Mesothelial cell of epicardium (in vitro differentiated cells): Measurements from ENCODE around the gene C2orf78. TPM values are rescaled to one million over a fixed set of nuclear protein-coding genes. Genes with fewer than 3 reads are reported as not detected.

Source experiments
- DNase-seq, 2 experiments: peaks; one replicate each; pipeline ENCODE4 v3.0.0; 2021; ENCODE audit warnings: low spot score in 2 of 2; ENCODE audit not compliant: unreplicated experiment in 2 of 2
- H3K27ac Mint-ChIP-seq: 2 replicates; pipeline ENCODE4 v1.8.0; 2021; ENCODE audit warnings: mixed read lengths
- H3K27me3 Mint-ChIP-seq: 2 replicates; pipeline ENCODE4 v1.8.0; 2021; ENCODE audit warnings: low read depth, mixed read lengths
- H3K36me3 Mint-ChIP-seq: 2 replicates; pipeline ENCODE4 v1.8.0; 2021; ENCODE audit warnings: mixed read lengths
- H3K4me1 Mint-ChIP-seq: 2 replicates; pipeline ENCODE4 v1.8.0; 2021; ENCODE audit warnings: mixed read lengths
- H3K4me3 Mint-ChIP-seq: 2 replicates; pipeline ENCODE4 v1.8.0; 2021; ENCODE audit warnings: mild to moderate bottlenecking, moderate library complexity, mixed read lengths
- H3K9me3 Mint-ChIP-seq: 2 replicates; pipeline ENCODE4 v1.8.0; 2021; ENCODE audit warnings: mixed read lengths
- total RNA-seq: library from RNA; stranded (reverse); gene quantifications from 3 replicates; pipeline ENCODE4 v1.2.1, GENCODE V29; 2021
- TF ChIP-seq, protein P1 (sequence below): fragments of 200-600 bp; sonication (generic); IDR thresholded peaks from one replicate; pipeline ENCODE4 v1.5.0; 2021; ENCODE audit warnings: antibody characterized with exemption; ENCODE audit not compliant: unreplicated experiment

Gene C2orf78
- total RNA-seq, 1 donor from 2014 or later = not detected

DNA sequence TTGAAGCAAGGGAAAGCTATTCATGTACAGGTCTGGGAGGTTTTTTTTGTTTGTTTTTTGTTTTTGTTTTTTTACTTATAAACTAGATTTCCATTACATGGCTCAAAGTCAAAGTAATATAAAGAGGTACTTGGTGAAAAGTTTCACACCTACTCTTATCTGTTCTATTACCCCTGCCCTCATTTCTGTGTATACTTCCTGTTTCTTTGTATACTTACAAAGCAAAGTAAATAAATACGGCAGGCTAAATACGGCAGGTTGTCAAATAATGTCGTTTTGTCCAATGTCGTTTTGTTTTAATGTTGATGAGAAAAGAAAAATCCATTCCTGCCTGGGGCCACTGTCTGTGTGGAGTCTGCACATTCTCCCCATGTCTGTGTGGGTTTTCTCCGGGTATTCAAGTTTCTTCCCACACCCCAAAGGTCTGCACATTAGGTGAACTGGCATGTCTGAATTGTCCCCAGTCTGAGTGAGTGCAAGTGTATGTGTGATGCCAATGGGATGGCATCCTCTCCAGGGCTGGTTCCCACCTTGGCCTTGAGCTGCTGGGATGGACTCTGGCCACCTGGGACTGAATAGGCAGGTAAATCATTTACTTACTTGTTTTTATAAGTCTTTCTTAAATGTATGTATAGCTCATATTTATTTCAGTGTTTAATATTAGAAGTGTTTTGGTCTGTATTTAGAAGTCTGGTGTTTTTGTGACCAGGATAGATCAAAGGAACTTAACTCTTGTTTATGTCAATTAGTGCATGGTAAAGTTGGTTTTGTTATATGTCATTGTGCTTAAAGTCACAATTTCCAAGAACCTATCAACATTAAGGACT is 58.1 kb downstream of the C2orf78 start:
- DNase-seq = no peak
- H3K27me3 Mint-ChIP-seq = no peaks in the 10 kb centered on the region
- no peak overlapping the region for H3K4me3 Mint-ChIP-seq
- TF ChIP-seq, protein P1, sequence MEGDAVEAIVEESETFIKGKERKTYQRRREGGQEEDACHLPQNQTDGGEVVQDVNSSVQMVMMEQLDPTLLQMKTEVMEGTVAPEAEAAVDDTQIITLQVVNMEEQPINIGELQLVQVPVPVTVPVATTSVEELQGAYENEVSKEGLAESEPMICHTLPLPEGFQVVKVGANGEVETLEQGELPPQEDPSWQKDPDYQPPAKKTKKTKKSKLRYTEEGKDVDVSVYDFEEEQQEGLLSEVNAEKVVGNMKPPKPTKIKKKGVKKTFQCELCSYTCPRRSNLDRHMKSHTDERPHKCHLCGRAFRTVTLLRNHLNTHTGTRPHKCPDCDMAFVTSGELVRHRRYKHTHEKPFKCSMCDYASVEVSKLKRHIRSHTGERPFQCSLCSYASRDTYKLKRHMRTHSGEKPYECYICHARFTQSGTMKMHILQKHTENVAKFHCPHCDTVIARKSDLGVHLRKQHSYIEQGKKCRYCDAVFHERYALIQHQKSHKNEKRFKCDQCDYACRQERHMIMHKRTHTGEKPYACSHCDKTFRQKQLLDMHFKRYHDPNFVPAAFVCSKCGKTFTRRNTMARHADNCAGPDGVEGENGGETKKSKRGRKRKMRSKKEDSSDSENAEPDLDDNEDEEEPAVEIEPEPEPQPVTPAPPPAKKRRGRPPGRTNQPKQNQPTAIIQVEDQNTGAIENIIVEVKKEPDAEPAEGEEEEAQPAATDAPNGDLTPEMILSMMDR = no peak
- no peak overlapping the region for H3K27ac Mint-ChIP-seq
- H3K9me3 Mint-ChIP-seq = no peaks in the 10 kb centered on the region
- no peaks in the 10 kb centered on the region for H3K4me1 Mint-ChIP-seq
- peaks cover 24% of the 10 kb centered on the region for H3K36me3 Mint-ChIP-seq

DNA sequence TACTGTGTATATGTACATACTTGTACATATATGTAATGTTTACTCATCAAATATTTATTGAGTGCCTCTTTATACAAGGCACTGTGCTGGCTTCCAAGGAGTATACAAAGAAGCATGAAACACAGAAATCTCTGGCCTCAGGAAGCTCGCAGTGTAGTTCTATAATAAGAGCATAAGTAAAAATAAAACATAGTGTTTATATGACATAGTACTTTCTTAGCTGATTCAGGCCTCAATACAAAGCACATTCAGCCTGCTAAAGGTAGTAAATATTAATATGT is 58.7 kb downstream of the C2orf78 start:
- Mint-ChIP-seq H3K4me3 (no peak overlapping the region), H3K9me3 (no peaks in the 10 kb centered on the region), H3K27me3 (no peaks in the 10 kb centered on the region), H3K4me1 (no peaks in the 10 kb centered on the region), H3K36me3 (peaks cover 27% of the 10 kb centered on the region), H3K27ac (no peak overlapping the region)
- TF ChIP-seq, protein P1 = no peak
- no peak for DNase-seq

DNA sequence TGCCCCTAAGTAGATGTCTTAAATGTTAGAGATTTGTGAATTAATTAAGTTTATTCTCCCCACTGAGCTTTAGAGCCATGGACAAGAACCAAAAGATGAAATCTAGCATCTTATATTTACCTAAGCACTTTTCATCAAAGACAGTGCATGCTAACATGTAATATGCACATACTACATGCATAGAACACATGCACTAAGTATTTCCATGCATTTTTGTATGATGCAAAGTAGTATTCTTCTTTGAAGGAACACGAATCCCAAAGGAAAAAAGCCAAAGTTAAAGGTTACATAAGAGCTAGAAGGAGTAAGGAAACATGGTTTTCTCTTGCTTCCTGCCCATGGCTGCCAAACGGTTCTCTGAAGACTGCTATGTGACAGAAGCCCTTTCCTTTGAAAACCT is 60.1 kb downstream of the C2orf78 start:
- no peak for DNase-seq
- TF ChIP-seq, protein P1 = no peak
- Mint-ChIP-seq H3K27ac (no peak overlapping the region), H3K4me3 (no peak overlapping the region), H3K27me3 (no peaks in the 10 kb centered on the region), H3K36me3 (peaks cover 31% of the 10 kb centered on the region), H3K9me3 (no peaks in the 10 kb centered on the region), H3K4me1 (no peaks in the 10 kb centered on the region)

DNA sequence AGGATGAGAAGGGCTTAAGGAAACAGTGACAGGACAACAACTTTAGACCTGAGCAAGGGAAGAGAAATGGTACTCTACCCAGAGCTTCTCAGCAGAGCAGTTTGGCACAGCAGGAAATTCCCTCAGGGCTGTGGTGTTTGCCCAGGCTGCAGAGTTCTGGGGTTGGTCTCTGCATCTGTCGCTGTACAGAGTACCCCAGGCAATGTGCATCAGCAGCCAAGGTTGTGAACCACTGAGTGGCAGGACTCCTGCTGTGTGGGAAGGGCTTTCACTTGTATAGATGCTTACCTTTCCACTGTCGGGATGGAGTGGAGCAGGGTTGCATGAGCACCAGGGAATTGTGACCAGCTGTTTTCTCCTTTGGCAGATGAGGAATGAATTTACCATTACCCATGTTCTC is 66.0 kb downstream of the C2orf78 start:
- Mint-ChIP-seq H3K4me1 (no peaks in the 10 kb centered on the region), H3K4me3 (no peak overlapping the region), H3K9me3 (no peaks in the 10 kb centered on the region), H3K27me3 (no peaks in the 10 kb centered on the region), H3K36me3 (peaks cover 30% of the 10 kb centered on the region), H3K27ac (no peak overlapping the region)
- no peak for DNase-seq
- TF ChIP-seq, protein P1 = no peak

DNA sequence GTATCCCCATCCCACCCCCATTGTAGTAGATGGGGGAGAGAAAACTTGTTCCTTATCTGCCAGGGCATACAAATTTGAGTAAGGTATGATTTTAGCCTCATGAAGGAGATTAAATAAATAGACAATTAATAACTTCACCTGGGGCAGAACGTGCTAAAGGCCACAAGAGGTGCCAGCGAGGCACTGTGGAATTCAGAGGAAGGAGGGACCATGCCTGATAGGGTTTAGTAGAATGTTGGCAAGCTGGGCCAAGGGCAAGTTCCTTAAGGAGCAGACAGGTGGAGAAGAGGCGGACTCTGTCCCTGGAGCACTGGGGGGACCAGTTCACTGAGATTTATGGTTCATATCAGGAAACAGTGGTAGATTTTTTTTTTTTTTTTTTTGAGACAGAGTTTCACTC is 67.3 kb downstream of the C2orf78 start:
- Mint-ChIP-seq H3K36me3 (peaks cover 36% of the 10 kb centered on the region), H3K27ac (no peak overlapping the region), H3K4me3 (no peak overlapping the region), H3K4me1 (no peaks in the 10 kb centered on the region), H3K27me3 (no peaks in the 10 kb centered on the region), H3K9me3 (no peaks in the 10 kb centered on the region)
- DNase-seq = no peak
- TF ChIP-seq, protein P1 = no peak

DNA sequence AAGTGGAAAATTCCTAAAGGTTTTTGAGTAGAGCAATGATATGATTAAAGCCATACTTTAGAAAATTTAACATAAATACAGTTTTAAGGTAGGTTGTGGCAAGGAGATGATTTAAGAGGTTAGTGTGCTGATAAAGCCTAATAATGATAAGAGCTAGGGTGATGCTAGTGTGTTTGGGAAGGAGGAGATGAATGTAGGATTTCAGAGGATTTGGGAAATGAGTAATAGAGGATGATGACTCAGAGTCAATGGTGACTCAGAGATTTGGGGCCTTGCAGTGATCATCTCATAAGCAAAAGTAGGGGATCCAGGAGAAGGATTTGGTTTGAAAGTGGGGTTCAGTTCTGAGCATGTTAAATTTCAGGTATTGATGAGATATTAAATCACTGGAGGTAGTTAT is 68.0 kb downstream of the C2orf78 start:
- DNase-seq = no peak
- Mint-ChIP-seq H3K4me1 (no peaks in the 10 kb centered on the region), H3K27me3 (no peaks in the 10 kb centered on the region), H3K36me3 (peaks cover 39% of the 10 kb centered on the region), H3K4me3 (no peak overlapping the region), H3K9me3 (no peaks in the 10 kb centered on the region), H3K27ac (no peak overlapping the region)
- TF ChIP-seq, protein P1 = no peak
